Measurements from ENCODE around the gene GNPTAB.

GRCh38 chr12:101772012-101772775, 58.6 kb downstream of the GNPTAB start:
- TF ChIP-seq ATF3 (CRISPR knock-in tag; conservative IDR thresholded peaks at IDR 0.05), result no peak
- TF ChIP-seq MAX (CRISPR knock-in tag; IDR thresholded peaks at IDR 0.05), result no peak
- no peak for TF ChIP-seq NFE2L1 (CRISPR knock-in tag; IDR thresholded peaks at IDR 0.05)
- no peak for TF ChIP-seq ZBTB43 (CRISPR knock-in tag; IDR thresholded peaks at IDR 0.05)
- no peak for TF ChIP-seq CTCF (IDR thresholded peaks at IDR 0.05)
- no peak for TF ChIP-seq MYBL2 (CRISPR knock-in tag; IDR thresholded peaks at IDR 0.05)
- TF ChIP-seq ZSCAN18 (CRISPR knock-in tag; IDR thresholded peaks at IDR 0.05), result no peak
- TF ChIP-seq HMGXB4 (CRISPR knock-in tag; IDR thresholded peaks at IDR 0.05), result no peak
- no peak for TF ChIP-seq ZNF121 (CRISPR knock-in tag; IDR thresholded peaks at IDR 0.05)
- TF ChIP-seq USF1 (CRISPR knock-in tag; IDR thresholded peaks at IDR 0.05), result no peak

Data from WTC11 (cell line).